Small intestine (tissue), 7 donors: ENCODE data around the gene AMPD3. TPM values are rescaled to one million over a fixed set of nuclear protein-coding genes. Genes with fewer than 3 reads are reported as not detected.

ENCODE experiments used
- DNase-seq, 2 donors: peaks; one replicate each; pipeline versions ENCODE4 v3.0.0 to v3.0.0-alpha.2; 2013
- FAIRE-seq: peaks from 2 replicates; lab custom pipeline; 2012; peaks lifted over from hg19 to GRCh38; lab: Jason Lieb, UNC
- H3K27ac ChIP-seq, 3 donors: one replicate each; pipeline ENCODE4 v1.5.1; 2013; ENCODE audit warnings: low read length in 2 of 3, mild to moderate bottlenecking in 2 of 3, control low read depth in 1 of 3, inconsistent platforms in 1 of 3, low read depth in 1 of 3, moderate library complexity in 1 of 3
- H3K27me3 ChIP-seq, 3 donors: one replicate each; pipeline ENCODE4 v1.6.1; 2013; ENCODE audit warnings: low read length in 3 of 3, inconsistent platforms in 1 of 3; ENCODE audit not compliant: control insufficient read depth in 3 of 3, insufficient read depth in 3 of 3
- H3K36me3 ChIP-seq, 3 donors: one replicate each; pipeline ENCODE4 v1.6.1; 2013; ENCODE audit warnings: low read length in 3 of 3, inconsistent platforms in 1 of 3, low read depth in 1 of 3, mild to moderate bottlenecking in 1 of 3, moderate library complexity in 1 of 3; ENCODE audit not compliant: control insufficient read depth in 3 of 3, insufficient read depth in 2 of 3
- H3K4me1 ChIP-seq, 3 donors: one replicate each; pipeline ENCODE4 v1.6.1; 2013; ENCODE audit warnings: low read length in 2 of 3, inconsistent platforms in 1 of 3, low read depth in 1 of 3, mild to moderate bottlenecking in 1 of 3, moderate library complexity in 1 of 3; ENCODE audit not compliant: control insufficient read depth in 3 of 3, insufficient read depth in 2 of 3
- H3K4me3 ChIP-seq, 3 donors: one replicate each; pipeline ENCODE4 v1.5.1; 2013; ENCODE audit warnings: low read length in 3 of 3, control low read depth in 1 of 3, inconsistent platforms in 1 of 3, low read depth in 1 of 3, mild to moderate bottlenecking in 1 of 3, moderate library complexity in 1 of 3
- H3K9me3 ChIP-seq, 2 donors: one replicate each; pipeline ENCODE4 v1.6.1; 2013; ENCODE audit warnings: low read depth in 1 of 2, low read length in 1 of 2; ENCODE audit not compliant: control insufficient read depth in 2 of 2, insufficient read depth in 1 of 2
- WGBS, 3 donors: extraction: QIAGEN DNeasy Blood & Tissue Kit; methylation state at CpG; one replicate each; pipeline ENCODE4 v1.1.7; 2013; 5-methylcytosine and 5-hydroxymethylcytosine counted together
- polyA plus RNA-seq, 4 donors: library from polyadenylated mRNA; stranded (reverse) in 3 of 4; unstranded in 1 of 4; fragments of 200-250 nt in 3 of 4; fragments of 120-200 nt in 1 of 4; gene quantifications; one replicate each; pipeline versions ENCODE4 v1.2.1 to v1.2.3, GENCODE V29; 2013
- donor health status: healthy with polysubstance abuse.
- donor health status: control.
- donor health status: control.
- donor health status: Bipolar disorder and iron deficiency.
- donor health status: healthy.

AMPD3 gene
- polyA plus RNA-seq, 4 donors = 2.7 to 5.1 (median 3.6) TPM

DNA sequence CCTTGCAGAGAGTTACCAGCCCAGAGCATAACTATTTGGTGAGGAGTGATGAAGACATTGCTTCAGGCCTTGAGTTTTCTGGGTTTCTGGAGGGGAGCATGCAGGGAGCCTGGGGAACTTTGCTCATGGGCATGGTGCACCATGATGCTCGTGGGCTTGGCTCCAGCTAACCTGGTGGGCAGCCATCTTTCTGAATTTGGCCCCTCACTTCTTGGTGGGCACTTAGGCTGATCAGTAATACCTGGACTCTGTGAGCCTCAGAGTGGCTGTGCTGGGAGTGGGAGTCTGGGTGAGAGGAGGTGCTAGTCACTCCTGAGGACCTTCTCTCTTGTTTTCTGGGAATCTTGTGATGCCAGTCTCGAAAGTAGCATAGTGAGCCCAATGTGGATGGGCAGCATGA lies 30.6 kb downstream of the AMPD3 start:
- H3K27ac ChIP-seq = no peak overlapping the region
- no peak for FAIRE-seq
- WGBS, 3 donors = 43 to 46% (median 44%) methylated on average over 2 of the region's 2 CpGs
- no peak for DNase-seq
- peaks cover 0 to 4% (median 0%) of the 10 kb centered on the region in 3 donors for H3K4me1 ChIP-seq
- no peaks in the 10 kb centered on the region for H3K27me3 ChIP-seq
- no peaks in the 10 kb centered on the region for H3K9me3 ChIP-seq
- no peak overlapping the region for H3K4me3 ChIP-seq
- H3K36me3 ChIP-seq = peaks cover 0 to 12% (median 3%) of the 10 kb centered on the region in 3 donors

GRCh38 chr11:10486161-10486840 lies 31.2 kb downstream of the AMPD3 start:
- no peak overlapping the region for H3K27ac ChIP-seq
- FAIRE-seq (no peak), DNase-seq (no peak)
- H3K4me3 ChIP-seq = no peak overlapping the region
- WGBS, 3 donors = 90 to 92% (median 91%) methylated on average over 10 of the region's 10 CpGs
- peaks cover 0 to 12% (median 3%) of the 10 kb centered on the region in 3 donors for H3K36me3 ChIP-seq
- H3K9me3 ChIP-seq = no peaks in the 10 kb centered on the region
- H3K4me1 ChIP-seq = peaks cover 0 to 4% (median 0%) of the 10 kb centered on the region in 3 donors
- no peaks in the 10 kb centered on the region for H3K27me3 ChIP-seq

- DNase-seq (no peak), FAIRE-seq (no peak)
- no peak overlapping the region for H3K4me3 ChIP-seq
- peaks cover 0 to 9% (median 3%) of the 10 kb centered on the region in 3 donors for H3K36me3 ChIP-seq
- H3K27ac ChIP-seq = no peak overlapping the region
- whole genome bisulfite sequencing, 3 donors = 93 to 96% (median 95%) methylated on average over 16 of the region's 16 CpGs
- H3K27me3 ChIP-seq = no peaks in the 10 kb centered on the region
- H3K4me1 ChIP-seq = peaks cover 0 to 4% (median 0%) of the 10 kb centered on the region in 3 donors
- H3K9me3 ChIP-seq = no peaks in the 10 kb centered on the region
Observed at GRCh38 chr11:10487002-10487647, 32.1 kb downstream of the AMPD3 start.

DNA sequence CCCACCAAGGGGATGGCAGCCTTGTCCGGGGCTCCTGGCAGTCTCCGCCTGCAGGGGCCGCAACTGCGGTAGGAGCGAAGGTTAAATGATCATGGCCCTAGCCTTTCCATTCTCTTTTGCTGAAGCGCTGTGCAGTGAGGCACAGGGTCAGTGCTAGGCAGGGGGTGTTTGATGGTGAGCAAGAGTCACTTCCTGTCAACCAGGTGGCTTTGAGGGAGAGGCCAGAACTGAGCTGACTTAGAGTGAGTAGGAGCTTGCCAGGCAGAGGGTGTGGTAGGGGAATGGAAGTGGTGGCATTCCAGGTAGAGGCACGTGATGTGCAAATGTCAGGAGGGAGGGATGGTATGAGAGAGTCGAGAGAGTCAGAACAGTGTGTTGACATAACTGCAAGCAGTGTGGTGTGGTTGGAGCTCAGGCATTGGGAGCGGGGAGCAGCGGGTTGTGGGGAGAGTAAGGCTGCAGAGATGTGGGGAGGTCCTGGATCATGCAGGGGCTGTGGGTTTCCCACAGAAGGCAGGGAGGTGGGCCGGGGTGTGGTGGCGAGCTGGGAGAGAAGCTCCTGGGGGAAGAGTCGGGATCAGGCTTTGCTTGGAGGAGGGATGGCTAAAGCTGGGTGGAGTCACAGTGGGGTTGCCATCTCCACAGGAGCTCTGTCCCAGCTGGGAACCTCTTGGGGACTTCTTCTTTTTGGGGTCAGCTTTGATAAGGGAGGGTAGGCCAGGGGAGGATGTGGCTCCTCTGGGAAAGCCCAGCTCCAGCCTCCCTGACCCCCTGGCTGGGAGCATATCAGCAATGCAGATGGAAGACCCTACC lies 33.3 kb downstream of the AMPD3 start:
- no peaks in the 10 kb centered on the region for H3K9me3 ChIP-seq
- H3K4me3 ChIP-seq = no peak overlapping the region
- H3K27me3 ChIP-seq = no peaks in the 10 kb centered on the region
- FAIRE-seq (no peak), DNase-seq (peak; percentile 9 to 67)
- H3K4me1 ChIP-seq = peaks cover 0 to 6% (median 4%) of the 10 kb centered on the region in 3 donors
- peak overlapping the region in 2 of 3 donors; percentile 76 to 87 for H3K27ac ChIP-seq
- H3K36me3 ChIP-seq = peaks cover 0 to 11% (median 3%) of the 10 kb centered on the region in 3 donors
- 83 to 86% (median 86%) methylated on average over 13 of the region's 13 CpGs for WGBS, 3 donors

GRCh38 chr11:10488934-10489691 lies 34.0 kb downstream of the AMPD3 start:
- Histone ChIP-seq H3K4me1 (peaks cover 0 to 6% (median 4%) of the 10 kb centered on the region in 3 donors), H3K36me3 (peaks cover 0 to 13% (median 3%) of the 10 kb centered on the region in 3 donors), H3K27me3 (no peaks in the 10 kb centered on the region), H3K27ac (peak overlapping the region in 2 of 3 donors; percentile 76 to 87), H3K9me3 (no peaks in the 10 kb centered on the region), H3K4me3 (no peak overlapping the region)
- 37 to 75% (median 41%) methylated on average over 11 of the region's 11 CpGs for WGBS, 3 donors
- FAIRE-seq (no peak), DNase-seq (peak in 1 of 2 donors; percentile 92)

- H3K36me3 ChIP-seq = peaks cover 0 to 16% (median 3%) of the 10 kb centered on the region in 3 donors
- peaks cover 0 to 6% (median 4%) of the 10 kb centered on the region in 3 donors for H3K4me1 ChIP-seq
- no peak for FAIRE-seq
- no peaks in the 10 kb centered on the region for H3K9me3 ChIP-seq
- no peak overlapping the region for H3K4me3 ChIP-seq
- H3K27ac ChIP-seq = peak overlapping the region in 2 of 3 donors; percentile 53 to 68
- 86 to 90% (median 88%) methylated on average over 5 of the region's 5 CpGs for WGBS, 3 donors
- DNase-seq = no peak
- H3K27me3 ChIP-seq = no peaks in the 10 kb centered on the region
Observed at GRCh38 chr11:10490032-10490397, 35.0 kb downstream of the AMPD3 start.

GRCh38 chr11:10490398-10491241 lies 35.6 kb downstream of the AMPD3 start:
- no peak for FAIRE-seq
- Histone ChIP-seq H3K9me3 (no peaks in the 10 kb centered on the region), H3K4me1 (peaks cover 0 to 6% (median 4%) of the 10 kb centered on the region in 3 donors), H3K36me3 (peaks cover 0 to 21% (median 3%) of the 10 kb centered on the region in 3 donors), H3K4me3 (no peak overlapping the region), H3K27me3 (no peaks in the 10 kb centered on the region), H3K27ac (peak overlapping the region in 2 of 3 donors; percentile 53 to 85)
- WGBS, 3 donors = 67 to 84% (median 79%) methylated on average over 13 of the region's 13 CpGs
- DNase-seq = peak in 1 of 2 donors; percentile 48
